Measurements from ENCODE around the gene ZNF324. TPM values are rescaled to one million over a fixed set of nuclear protein-coding genes. Genes with fewer than 3 reads are reported as not detected.
"Not testable (repeated sequence)": the region's sequence is repeated elsewhere in the genome, so short reads cannot be mapped to it uniquely, and the experiment has no call there.

ZNF324 gene
- polyA plus RNA-seq, 1 donor, result 6.3 TPM

DNA sequence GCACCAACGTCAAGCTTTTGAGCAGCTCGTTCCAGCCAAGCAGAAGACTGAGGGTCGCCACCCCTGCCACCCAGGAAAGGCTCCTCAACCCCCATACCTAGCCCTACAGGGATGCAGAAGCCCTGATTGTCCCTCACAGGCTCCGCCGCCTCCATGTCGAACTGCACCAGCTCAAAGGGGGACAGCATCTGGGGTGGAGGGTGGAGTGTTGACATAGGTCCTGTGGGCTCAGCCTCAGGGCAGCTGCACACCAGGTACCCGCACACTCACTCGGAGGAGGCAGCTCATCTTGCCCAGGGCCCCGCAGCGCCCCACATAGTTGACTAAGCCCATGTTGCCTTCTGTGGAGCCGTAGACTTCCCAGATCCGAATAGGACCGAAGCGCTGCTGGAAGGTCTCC is 33.4 kb downstream of the ZNF324 start:
- no peak for DNase-seq

GRCh38 chr19:58507602-58508223 is 40.8 kb downstream of the ZNF324 start:
- not testable (repeated sequence) for DNase-seq

DNA sequence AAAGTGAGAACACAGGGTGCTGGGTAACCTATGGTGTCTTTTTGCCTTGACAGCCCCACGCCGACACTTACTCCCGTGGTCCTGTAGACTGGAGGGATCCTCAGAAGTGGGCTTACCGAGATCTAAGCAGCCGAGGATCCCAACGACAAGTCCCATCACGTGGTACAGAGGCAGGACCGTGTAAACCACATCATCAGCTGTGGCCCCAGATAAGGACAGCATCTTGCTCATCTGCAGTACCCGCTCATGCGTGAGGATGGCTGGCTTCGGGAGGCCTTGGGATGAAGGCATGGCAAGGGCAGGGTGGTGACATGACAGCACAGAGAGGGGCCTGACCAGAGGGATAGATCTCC is 42.8 kb downstream of the ZNF324 start:
- DNase-seq, result no peak

- no peak for DNase-seq
These were observed 43.4 kb downstream of the ZNF324 start for GRCh38 chr19:58510084-58510862.

- no peak for DNase-seq
These were observed 44.7 kb downstream of the ZNF324 start, which contains the start of gene SLC27A5 for GRCh38 chr19:58511353-58512208. Gene SLC27A5, minus strand, starts transcription at chr19:58511992. Its CDS starts 37 bp downstream, at chr19:58511955.

DNA sequence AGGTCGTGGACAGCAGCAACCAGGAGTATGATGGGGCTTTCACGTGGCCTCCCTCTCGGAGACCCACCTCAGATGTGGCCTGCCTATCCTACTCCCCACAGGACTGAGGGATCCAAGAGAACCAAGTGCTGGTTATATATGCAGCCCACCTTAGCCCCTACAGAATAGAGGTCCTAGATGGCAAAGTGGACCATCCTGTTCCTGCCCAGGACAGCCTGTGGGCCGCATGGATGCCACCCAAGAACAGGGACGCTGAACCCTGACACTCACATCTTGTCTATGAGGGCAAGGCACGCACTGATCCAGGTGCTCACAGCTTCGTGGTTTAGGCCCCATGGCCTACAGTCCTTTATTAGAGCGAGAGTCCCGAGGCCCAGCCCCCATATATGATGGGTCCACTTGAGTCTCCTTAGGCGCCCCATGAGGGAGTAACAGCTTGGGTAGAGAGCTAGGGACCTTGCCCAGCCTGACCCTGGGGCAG is 46.4 kb downstream of the ZNF324 start:
- no peak for DNase-seq

DNA sequence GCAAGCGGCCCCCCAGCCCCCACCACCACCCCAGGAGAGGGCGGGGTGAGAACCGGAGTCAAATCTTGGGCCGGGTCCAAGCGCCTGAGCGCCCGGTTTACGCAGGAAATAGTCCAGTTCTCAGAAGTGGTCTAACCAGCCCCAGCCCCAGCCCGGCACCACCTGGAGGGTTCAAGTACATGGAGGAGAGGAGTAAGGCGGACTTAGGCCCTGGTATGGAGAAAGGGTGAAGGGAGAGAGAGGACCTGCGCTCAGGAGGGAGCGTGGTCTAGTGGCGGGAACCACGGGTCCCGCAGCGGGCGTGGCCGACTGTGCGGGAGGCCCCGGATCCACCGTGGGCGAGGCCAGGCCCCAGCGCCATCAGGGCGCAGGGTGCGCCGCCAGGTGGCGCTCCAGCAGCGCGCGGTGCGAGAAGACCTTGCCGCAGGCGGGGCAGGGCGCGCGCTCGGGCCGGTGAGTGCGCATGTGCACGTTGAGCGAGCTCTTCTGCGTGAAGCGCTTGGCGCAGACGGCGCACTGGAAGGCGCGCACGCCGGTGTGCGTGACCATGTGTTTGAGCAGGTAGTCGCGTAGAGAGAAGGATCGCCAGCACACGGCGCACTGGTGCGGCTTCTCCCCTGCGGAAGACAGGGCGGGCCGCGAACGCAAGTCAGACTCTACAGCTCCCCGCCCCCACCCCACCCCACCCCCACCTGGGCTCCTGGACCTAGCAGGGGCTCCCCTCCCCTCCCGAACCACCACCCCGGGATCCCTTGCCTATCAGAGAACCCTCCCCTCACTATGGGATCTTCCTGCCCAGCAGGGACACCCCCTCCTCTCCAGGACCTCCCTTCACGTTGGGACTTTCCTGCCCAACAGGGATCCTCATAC is 47.0 kb downstream of the ZNF324 start:
- peak; percentile 93 for DNase-seq

- no peak for DNase-seq
These were observed 47.7 kb downstream of the ZNF324 start for GRCh38 chr19:58514564-58515022.

DNA sequence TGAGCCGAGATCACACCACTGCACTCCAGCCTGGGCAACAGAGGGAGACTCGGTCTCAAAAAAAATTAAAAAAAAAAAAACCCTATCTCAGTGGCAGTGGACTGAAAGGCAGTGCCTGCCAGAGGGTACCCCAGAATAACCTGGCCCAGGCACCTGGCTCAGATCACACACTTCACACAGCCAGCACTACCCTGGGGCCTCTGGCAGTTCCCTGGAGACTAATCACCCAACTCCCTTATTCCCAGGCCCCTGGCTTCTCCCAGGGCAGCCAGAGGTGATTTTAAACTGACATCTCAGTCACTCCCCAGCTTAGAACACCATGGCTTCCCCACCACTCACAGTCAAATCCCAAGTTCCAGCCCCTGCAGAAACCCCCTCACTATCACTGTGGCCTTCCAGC is 48.4 kb downstream of the ZNF324 start:
- no peak for DNase-seq

DNA sequence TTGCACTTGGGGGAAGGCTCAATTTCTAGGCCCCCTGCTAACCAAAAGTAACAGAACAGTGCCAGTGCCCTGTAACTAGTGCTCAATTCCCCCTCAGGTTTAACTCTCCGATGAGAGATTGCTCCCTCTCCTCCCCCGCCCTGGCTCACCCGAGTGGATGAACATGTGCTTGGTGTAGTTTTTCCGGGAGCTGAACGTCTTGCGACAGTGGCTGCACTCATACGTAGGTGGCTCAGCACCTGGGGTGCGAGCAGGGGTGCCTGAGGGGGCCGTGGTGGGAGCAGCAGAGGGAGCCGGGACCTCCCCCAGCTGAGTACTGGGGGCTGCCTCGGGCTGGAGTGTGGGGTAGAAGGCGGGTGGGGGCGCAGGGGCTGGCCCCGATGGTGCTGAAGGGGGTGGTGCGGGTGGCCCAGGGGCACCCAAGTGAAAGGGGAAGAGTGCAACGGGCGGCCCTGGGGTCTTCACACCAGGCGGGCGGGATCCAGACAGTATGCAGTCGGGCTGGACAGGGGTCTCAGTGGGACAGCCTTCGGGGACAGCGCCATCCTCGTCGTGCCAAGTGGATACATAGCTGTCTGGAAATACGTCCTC is 49.5 kb downstream of the ZNF324 start:
- no peak for DNase-seq

DNA sequence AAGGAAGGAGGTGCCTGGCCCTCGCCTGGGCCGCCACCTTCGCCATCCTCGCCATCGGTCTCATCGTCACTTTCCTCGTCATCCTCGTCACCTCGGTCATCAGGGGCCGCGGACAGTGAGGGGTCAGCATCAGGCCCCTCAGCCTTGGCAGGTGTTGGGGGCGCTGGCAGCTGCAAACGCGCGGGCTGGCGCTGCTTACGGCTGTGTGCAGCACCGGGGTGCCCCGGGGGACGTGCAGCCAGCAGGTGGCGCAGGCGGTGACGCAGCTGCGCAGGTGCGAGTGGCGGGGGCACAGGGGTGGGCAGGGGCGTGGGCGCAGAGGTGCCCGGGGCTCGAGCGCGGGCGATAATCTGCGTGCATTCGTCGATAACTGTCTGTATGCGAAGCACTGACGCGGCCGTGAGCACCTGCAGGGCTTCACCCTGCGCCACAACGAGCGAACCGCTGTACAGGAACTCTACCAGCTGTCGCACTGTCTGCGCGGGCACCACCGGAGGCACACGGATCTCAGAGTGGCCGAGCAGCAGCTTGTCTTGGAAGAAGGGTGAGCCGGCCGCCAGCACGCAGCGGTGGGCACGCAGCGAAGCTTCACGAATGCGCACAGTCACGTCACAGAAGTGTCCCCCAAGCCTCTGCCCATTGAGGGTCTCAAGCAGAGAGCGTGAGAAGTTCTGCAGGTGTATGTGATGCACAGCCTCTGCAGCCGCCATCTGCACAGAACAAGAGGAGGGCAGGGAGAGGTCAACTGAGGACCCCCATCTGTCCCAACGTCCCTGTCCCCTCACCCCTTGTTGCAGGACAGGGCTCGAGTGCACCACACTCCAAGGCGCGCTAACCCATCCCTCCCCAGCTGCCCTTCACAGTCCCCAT is 50.3 kb downstream of the ZNF324 start:
- no peak for DNase-seq

DNA sequence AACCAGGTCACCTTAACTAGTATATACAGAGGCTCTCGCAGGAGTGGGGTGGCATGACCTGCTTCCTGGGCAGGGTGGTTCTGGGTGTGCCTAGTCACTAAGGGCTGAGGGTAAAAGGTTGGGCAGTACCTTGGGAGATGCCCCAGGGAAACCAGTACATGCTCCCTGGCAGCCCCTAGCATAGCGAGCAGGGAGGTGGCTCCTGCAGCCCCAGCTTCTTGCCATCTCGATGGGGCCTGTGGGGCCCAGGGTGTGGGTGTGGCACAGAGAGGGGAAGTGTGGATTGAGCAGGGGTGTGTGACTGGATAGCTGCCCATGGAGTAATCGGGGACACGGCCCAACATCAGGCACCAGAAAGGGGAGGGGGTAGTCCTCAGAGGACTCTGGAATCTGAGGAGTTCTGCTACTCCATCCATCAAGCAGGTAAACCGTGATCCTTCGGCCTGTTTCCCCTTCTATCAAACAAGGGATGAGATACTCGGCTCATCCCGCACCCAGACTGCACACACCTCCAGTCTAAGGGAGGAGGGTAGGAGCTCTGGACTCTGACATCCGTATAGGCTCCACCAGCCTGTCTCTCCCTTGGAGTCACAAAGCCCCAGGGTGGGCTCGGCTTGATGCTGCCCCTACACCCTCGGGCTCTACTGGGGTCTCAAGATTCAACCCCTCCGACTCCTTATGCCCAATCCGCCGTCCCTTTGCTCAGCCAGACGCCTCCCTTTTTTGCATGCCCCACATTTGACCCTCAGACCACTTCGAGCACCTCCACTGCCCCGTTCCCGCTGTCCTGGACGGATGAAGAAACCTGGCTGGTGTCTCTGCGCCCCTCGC is 51.6 kb downstream of the ZNF324 start:
- no peak for DNase-seq

- peak; percentile 77 for DNase-seq
These were observed 52.1 kb downstream of the ZNF324 start for GRCh38 chr19:58519087-58519354.

GRCh38 chr19:58519355-58520256 is 52.7 kb downstream of the ZNF324 start, which contains the start of gene ZBTB45:
Gene ZBTB45, minus strand, starts transcription at chr19:58519810. Its CDS starts 2,137 bp downstream, at chr19:58517673.
- DNase-seq, result peak; percentile 93

DNA sequence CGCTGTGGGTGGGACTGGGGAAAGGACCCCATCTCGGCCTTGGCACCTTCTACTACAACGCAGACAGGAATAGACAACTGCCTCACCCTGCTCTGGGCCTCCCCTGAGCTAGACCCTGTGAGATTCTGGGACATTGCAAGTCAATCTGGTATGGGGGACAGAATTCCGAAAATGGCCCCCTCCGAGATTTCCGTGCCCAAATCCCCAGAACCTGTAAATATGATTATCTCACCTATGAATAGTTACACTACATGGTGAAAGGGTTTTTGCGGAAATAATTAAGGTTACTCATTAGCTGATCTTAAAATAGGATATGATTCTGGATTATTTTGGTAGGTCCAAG is 53.3 kb downstream of the ZNF324 start:
- DNase-seq, result no peak

DNA sequence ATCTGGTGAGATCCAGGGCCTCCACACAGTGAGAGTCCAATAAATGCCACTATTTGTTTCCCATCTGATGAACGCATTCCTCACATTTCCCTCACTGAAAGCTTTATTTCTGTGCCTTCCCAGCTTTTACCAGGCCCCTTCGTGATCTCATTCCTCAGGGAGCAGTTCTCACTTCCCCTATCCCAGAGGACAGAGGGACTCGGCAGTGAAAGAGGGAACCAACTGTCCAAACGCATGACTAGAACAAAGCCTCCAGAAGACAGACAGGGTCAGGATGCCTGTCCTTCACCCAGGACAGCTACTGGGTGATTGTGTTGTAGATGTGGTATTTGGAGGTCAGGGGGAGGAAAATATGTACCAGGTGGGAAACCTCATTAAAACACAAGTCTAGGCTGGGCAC is 54.8 kb downstream of the ZNF324 start:
- DNase-seq, result no peak

DNA sequence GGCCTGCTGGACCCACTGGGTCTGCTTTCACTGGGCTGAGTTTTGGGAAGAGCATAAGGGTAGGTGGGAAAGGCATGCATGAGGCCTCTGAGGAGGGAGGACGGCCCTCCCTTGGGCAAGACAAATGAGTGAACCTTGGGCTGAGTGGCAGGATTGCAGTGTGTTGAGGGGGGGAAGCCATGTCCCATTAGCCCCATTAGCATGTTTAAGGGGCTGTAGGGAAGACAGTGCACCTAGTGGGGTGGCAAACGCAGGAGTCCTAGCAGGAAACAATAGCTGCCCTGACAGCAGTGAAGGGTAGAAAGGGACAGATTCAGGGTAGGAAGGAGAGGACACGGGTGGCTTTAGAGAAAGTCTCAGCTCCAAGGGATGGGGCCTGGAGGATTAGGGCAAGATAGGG is 55.8 kb downstream of the ZNF324 start:
- DNase-seq, result no peak

All from hindlimb muscle (tissue), 1 donor.